Ammon's horn (tissue), 1 donor: ENCODE results near the gene TMEM201.
"Not testable (repeated sequence)": the region's sequence is repeated elsewhere in the genome, so short reads cannot be mapped to it uniquely, and the experiment has no call there.

Experiments used
- DNase-seq: peaks from one replicate; pipeline ENCODE4 v3.0.0-alpha.2; 2016; ENCODE audit warnings: low spot score

The TMEM201 gene

GRCh38 chr1:9588551-9589143 lies at the start of gene TMEM201:
TMEM201 (plus strand) TSS chr1:9588911; CDS start chr1:9588931, 20 bp downstream.
- peak; percentile 94 for DNase-seq

GRCh38 chr1:9539165-9539828 lies 49.4 kb upstream of the TMEM201 start, which contains the start of gene SLC25A33:
SLC25A33 (plus strand) TSS chr1:9539465; CDS start chr1:9539692, 227 bp downstream.
- peak; percentile 99 for DNase-seq

GRCh38 chr1:9539829-9540550 lies 48.7 kb upstream of the TMEM201 start:
- DNase-seq = peak; percentile 42

GRCh38 chr1:9542430-9542829 lies 46.3 kb upstream of the TMEM201 start:
- peak; percentile 57 for DNase-seq

GRCh38 chr1:9544926-9545325 lies 43.8 kb upstream of the TMEM201 start:
- no peak for DNase-seq

- no peak for DNase-seq
Observed at GRCh38 chr1:9549955-9550546, 38.7 kb upstream of the TMEM201 start.

GRCh38 chr1:9551984-9552383 lies 36.7 kb upstream of the TMEM201 start:
- no peak for DNase-seq

- no peak for DNase-seq
Observed at GRCh38 chr1:9553736-9554144, 35.0 kb upstream of the TMEM201 start.

- DNase-seq = no peak
Observed at GRCh38 chr1:9555942-9556341, 32.8 kb upstream of the TMEM201 start.

- no peak for DNase-seq
Observed at GRCh38 chr1:9557624-9558023, 31.1 kb upstream of the TMEM201 start.

- peak; percentile 58 for DNase-seq
Observed at GRCh38 chr1:9558271-9558945, 30.3 kb upstream of the TMEM201 start.

GRCh38 chr1:9558946-9559545 lies 29.7 kb upstream of the TMEM201 start:
- DNase-seq = no peak

GRCh38 chr1:9559673-9560072 lies 29.0 kb upstream of the TMEM201 start:
- no peak for DNase-seq

- DNase-seq = not testable (repeated sequence)
Observed at GRCh38 chr1:9560090-9560489, 28.6 kb upstream of the TMEM201 start.

- peak; percentile 77 for DNase-seq
Observed at GRCh38 chr1:9561429-9561828, 27.3 kb upstream of the TMEM201 start.

- no peak for DNase-seq
Observed at GRCh38 chr1:9569267-9569666, 19.4 kb upstream of the TMEM201 start.

- not testable (repeated sequence) for DNase-seq
Observed at GRCh38 chr1:9570886-9571529, 17.7 kb upstream of the TMEM201 start.

GRCh38 chr1:9573723-9574122 lies 15.0 kb upstream of the TMEM201 start:
- no peak for DNase-seq

- no peak for DNase-seq
Observed at GRCh38 chr1:9575486-9575885, 13.2 kb upstream of the TMEM201 start.

- no peak for DNase-seq
Observed at GRCh38 chr1:9576903-9577302, 11.8 kb upstream of the TMEM201 start.

- DNase-seq = no peak
Observed at GRCh38 chr1:9577423-9577822, 11.3 kb upstream of the TMEM201 start.
